GM15510 (cell line): ENCODE results near the gene RAPGEF5.

Experiments
- POLR2A ChIP-seq: IDR thresholded peaks from 3 replicates; pipeline ENCODE4 v1.6.1; 2011; ENCODE audit warnings: borderline replicate concordance; ENCODE audit not compliant: insufficient read length; ENCODE audit errors: extremely low read depth

The RAPGEF5 gene

DNA sequence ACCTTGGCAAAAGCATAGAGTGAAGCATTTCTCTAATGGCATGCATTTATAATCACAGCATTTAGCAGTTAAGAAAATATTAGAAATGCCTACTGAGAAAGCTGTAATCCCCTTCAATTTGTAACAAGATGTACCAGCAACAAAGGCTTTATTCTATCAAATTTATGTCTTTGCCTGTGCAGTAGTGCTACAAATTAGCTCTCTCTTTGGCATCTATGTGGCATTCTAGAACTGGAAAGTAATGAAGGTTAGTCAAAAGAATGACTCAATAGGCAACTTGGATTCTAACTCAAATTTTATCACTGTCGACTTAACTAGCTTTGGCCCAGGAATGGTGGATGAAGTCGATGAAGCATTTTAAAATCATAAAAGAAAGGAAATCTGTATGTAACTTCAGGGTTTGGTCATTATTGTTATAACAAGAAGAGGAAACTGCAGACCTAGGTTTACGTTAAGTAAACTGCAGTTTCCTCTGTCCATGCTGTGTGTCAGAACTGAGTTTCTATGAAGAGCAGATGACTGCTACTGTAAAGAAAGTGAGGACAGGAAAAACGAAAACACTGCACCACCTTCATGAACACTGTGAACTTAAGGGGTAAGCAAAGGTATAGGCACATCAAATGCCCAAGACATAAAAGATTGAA lies 140.0 kb downstream of the RAPGEF5 start:
- no peak for TF ChIP-seq POLR2A

DNA sequence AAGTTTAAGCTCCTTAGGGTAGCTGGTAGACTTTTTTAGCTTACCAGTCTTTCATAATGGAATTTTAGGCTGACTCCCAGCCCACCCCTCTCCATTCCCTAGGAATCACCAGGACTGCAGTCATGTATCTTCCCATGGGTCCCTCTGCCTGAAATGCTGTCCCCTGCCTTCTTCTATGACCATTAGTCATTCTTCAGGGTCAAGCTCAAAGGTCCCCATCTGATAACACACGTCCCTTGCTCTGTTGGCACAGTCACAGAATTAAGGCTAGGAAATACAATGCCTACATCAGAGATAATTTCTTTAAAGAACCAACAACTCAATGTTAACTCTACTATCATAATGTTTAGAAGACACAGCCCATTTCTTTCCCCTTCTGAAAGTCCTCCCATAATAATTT lies 140.6 kb downstream of the RAPGEF5 start:
- no peak for TF ChIP-seq POLR2A

DNA sequence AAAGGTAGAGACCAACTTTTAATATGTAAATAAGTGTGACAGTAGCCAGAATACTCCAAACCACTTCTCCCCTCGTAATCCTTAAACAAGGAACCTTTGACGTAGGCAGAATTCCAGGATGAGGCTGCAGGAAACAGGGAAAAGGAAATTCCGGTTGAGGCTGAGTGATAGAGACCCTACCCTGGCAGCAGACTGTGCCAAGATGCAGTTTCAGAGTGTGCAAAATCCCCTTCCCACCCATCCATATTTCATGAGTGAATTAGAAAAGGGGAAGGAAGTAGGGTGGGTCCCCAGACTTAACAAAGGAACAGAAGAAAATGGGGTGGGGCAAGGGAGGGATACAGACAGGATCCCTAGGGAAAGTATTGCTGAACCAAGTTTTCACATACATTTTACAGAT lies 143.0 kb downstream of the RAPGEF5 start:
- TF ChIP-seq POLR2A, result no peak

DNA sequence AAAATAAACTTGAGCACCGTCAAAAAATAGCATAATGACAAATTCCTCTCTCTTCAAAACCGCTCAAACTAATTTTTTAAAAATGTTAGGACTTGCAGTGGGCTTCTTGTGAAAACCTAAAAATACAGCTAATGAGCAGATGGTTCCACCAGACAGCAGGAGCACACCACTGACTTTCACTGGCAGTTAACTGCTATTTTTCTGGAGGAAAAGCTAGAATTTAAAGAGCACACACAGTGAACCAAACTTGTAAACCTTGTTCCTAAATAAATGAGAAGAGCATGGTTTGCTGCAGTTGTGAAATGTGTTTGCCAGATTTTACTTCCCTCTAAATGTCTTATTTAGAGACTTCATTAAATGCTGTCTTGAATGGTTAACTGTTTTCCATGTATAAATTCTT lies 143.9 kb downstream of the RAPGEF5 start:
- no peak for TF ChIP-seq POLR2A

DNA sequence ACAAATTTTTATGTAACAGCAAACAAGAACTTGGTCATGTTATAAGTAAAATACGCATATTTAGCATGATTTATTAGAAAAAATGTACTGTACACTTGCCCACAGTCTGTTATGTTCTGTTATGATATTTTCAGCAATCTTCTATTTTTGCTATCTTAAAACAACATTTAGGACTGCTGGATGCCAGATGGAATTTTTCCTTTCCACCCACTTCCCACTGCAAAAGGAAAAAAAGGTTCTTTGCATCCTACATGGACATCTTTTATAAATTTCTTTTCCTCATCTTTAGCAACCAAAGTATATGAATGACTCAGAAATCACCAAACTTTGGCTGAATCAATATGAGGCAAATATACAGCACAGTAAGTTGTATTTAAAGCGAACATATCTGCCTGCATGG lies 146.0 kb downstream of the RAPGEF5 start:
- TF ChIP-seq POLR2A, result no peak

DNA sequence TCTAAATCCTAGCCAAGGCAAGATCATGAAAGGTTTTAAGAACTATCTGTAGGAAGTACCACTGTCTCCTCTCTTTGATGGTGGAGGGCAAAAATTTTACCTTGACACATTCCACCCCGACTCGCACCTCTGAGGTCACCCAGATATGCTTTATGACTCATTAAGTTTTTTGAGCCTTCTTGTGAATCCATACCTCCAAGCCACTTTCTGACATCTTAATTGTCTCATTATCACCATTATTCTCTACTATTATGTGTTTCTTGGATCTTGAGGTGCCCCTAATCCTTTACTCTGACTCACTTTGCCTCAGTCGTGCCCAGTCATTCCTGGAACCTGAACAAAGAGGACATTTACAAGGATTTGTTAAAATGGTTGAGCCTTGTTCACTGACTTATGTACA lies 146.6 kb downstream of the RAPGEF5 start:
- no peak for TF ChIP-seq POLR2A

DNA sequence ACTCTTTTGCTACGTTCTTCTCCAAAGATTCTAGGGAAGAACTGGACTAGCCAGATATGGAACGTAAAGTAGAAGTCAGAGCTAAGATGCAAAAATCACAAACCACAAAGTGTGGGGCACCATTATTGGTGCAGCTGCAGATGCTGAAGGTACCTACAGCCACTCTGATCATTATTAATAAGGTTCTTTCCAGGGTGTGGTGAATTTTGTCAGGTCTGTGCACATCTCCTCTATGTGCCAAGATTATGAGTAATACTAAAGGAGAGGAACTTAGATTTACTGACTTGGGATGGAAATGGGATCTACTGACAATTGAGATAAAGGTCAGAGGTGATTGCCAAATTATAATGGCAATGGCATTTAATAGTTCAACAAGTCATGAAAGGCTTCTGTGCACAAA lies 148.2 kb downstream of the RAPGEF5 start:
- no peak for TF ChIP-seq POLR2A

DNA sequence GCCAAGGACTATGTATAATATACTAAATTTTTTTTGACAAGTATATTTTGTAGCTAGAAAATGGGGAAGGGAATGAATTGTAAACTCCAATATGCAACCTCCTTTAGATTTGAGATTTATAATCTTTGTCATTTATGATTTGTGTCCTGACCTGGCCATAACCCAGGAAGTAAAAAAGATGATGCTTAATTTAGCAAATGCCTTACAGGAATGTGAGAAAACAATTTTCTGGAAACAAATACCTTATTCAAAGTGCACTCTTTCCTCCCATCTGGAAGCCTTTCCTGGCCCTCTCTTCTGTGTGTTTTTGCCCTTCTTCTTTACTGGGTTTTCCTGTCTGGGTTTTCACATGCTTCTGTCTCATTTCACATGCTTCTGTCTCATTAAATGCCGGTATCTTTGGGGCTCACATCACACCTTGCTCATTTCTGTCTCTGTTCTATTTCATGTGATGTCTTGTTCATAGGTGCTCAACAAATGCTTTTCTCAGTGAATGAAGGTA lies 149.2 kb downstream of the RAPGEF5 start:
- no peak for TF ChIP-seq POLR2A

DNA sequence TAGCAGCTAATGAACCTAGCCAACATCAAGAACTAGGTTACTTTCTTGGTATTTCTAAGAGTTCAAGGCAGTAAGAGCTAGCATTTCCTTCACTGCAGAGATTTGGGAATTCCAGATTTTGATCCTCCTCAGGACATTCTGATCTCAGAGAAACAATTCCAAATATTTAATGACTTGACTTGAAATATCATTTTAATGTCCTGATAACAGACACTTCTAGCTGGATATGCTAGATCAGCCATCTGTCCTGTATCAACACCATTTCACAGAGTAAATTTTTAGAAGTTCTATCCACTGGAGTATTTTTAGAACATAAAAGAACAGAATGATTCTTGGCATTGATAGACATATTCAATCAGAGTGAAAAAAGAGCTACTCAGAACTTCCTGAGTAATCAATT lies 151.3 kb downstream of the RAPGEF5 start:
- no peak for TF ChIP-seq POLR2A

DNA sequence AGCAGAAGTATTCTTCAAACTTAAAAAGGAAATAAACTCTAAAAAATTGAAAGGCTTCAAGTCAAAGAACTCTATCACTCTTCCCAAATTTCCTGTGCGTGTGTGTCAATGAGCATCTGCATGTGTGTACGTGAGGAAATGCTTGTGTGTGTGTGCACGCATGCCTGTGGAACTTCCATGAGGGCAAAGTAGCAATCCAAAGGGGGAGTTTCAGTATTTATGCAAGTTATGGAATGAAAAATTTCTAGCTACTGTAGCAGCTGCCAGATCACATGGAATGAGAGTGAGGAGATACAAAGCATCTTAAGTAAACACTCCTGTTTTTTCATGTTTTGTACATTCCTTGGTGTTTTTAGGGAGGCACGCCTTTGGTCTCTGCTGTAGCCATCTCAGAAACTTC lies 152.6 kb downstream of the RAPGEF5 start:
- no peak for TF ChIP-seq POLR2A

DNA sequence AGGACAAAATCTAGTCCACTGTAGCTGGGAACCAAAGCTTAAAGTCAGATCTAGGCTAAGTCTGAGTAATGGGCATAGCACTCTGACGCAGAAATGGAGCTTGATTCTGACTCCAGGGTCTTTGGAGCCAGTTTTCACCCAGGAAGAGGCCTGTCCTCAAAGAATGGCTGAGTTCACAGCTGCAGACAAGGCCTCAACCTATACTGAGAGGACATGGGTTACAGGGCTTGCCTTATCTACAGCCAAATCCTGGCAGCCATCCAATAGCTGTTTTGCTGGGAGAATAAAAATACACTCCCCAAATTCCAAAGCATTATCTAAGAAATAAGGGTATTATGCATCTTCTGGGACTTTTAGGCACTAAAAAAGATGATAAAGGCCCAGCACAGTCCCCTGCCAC lies 154.8 kb downstream of the RAPGEF5 start:
- no peak for TF ChIP-seq POLR2A

DNA sequence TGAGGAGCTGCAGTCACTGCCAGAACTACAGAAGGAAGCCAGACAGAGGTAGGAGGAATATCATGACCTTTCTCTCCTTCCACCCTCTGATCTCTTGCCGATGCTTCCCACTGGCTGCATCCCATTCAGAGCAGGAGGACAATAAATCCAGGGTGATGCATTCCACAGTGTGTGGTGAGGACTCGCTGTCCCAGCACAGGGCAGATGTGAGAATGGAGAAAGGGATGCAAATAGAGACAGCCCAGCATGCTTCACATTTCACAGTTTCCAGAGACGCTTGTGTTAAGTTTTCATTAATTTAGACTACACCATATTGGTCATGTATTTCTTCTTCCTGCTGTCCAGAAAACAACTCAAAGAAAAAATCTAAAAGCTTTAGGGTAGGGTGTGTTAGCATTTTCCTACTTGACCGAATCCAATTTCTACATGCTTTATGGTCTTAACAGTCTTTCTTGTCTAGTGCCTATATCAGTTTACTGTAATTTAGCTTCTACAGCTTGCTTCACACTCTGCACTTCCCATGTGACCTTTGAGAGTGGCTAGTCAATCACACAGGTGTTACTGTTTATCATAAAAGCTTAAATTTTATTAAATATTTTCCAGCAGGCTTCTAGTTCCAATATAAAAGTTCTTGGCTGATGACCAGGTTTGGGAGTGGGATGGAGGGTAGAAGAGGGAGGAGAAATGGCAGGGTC lies 155.6 kb downstream of the RAPGEF5 start:
- no peak for TF ChIP-seq POLR2A

DNA sequence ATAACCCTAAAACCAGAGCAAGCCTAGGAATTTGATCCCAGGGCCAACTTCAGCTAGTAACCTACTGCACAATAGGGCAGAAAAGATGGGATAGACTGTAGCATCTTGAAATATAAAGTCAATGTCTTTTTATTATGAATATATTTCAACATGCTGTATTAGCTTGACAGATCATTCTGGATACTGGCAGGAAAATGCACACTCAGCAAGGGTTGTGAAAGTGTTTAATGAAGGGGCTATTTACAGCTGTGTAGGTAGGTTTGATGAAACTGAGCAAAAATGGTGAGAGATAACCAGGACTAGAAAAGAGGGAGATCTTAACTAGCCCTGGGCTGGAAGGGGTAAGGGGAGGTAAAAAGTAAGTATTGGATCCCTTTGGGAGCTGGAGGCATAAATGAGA lies 156.2 kb downstream of the RAPGEF5 start:
- no peak for TF ChIP-seq POLR2A

DNA sequence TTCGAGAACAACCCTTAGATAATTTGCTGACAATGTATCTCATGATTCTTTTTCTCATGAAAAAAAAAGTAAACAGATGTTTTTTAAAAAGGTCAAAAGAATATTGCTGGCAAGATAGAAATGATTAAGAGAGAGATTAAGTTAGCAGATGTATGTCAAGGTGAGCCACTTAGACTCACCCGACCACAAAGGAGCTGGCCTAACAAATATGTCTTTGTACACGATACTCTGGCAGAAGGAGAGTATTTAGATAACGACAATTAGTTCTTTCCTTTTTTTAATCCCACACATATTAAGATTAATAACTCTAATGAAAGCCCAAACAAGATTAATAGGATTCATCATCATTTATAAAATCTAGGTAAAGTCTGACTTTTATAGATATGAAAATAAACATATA lies 156.7 kb downstream of the RAPGEF5 start:
- no peak for TF ChIP-seq POLR2A

DNA sequence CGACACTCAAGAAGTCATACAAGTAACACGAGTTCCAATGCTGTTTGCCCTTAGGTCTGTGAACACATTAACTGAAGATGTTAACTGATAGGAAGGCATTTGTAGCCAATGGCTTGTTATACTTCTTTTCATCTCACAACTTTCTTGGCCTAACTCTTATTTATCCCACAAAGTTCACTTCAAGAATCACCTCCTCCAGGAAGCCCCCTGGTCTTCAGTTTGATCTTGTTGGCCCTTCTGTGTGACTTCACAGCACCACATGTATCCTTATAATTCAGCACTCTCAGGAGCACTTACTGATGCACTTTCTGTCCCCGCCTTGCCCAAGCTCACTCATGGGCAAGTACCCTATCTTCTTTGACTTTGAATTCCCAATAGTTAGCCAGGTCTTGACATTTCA lies 159.6 kb downstream of the RAPGEF5 start:
- TF ChIP-seq POLR2A, result no peak

DNA sequence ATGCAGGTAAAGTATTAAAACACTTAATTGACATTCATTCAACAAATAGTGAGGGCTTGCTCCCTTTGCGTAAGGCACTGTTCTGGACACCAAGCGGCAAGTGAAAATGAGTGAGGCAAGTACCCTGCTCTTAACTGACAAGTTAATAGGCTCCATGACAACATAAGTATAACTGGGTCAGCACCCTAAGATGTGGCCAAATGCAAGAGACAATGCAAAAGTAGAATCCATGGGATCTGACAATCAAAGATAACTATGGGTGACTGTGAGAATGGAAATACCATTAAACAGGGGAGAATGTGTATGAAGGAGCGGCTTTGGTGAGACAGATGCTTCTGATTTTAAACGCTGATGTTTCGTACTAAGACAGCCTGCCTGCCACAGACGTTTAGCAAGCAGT lies 160.5 kb downstream of the RAPGEF5 start:
- no peak for TF ChIP-seq POLR2A
